Measurements from ENCODE around the gene KCNQ1. TPM values are rescaled to one million over a fixed set of nuclear protein-coding genes. Genes with fewer than 3 reads are reported as not detected.

Gene KCNQ1
- total and polyA plus RNA-seq, 2 donors (not counting 3 experiments of a cell fraction or from before 2014, with no cell fraction given) = 0.07 to 0.09 TPM

- H3K9me1 ChIP-seq (replicated peaks; ENCODE audit: control insufficient read depth, extremely low read depth, insufficient read depth, low read length) = no peaks in the 10 kb centered on the region
- no peak overlapping the region for H3K4me2 ChIP-seq (ENCODE audit: insufficient read depth, low read length)
- H3K79me2 ChIP-seq (ENCODE audit: control insufficient read depth, insufficient read depth, low read length) = no peaks in the 10 kb centered on the region
- no peaks in the 10 kb centered on the region for H3K9me3 ChIP-seq (replicated peaks; ENCODE audit: control insufficient read depth, insufficient read depth, low read length)
- no peaks in the 10 kb centered on the region for H4K20me1 ChIP-seq (replicated peaks; ENCODE audit: control insufficient read depth, extremely low read depth, insufficient read depth, low read length)
- H3K36me3 ChIP-seq (ENCODE audit: control insufficient read depth in 2 of 2, extremely low read depth in 1 of 2, insufficient read depth in 2 of 2, low read length in 2 of 2) = no peaks in the 10 kb centered on the region
- H3K27me3 ChIP-seq (ENCODE audit: control insufficient read depth in 2 of 2, insufficient read depth in 2 of 2, low read length in 2 of 2) = peaks cover 1 to 14% of the 10 kb centered on the region in 2 experiments
- FAIRE-seq (no peak), DNase-seq (ENCODE audit: low read depth, low spot score) (no peak)
- dilution Hi-C loops (cut with MboI; ENCODE audit: extremely low pct_ligation_motif_present, low sequenced_read_pairs) (no loop called here), intact Hi-C loops (cut with micrococcal nuclease) (loop anchor here (1.0 to 10.0 kb wide), 6 partner anchors 113 to 583 kb away; partner anchors contain the start of genes C11orf21 and TSPAN32)
- TF ChIP-seq JUN (IDR thresholded peaks at IDR 0.05; ENCODE audit: borderline replicate concordance, insufficient read depth, insufficient read length, low read depth) = no peak
- no peak for TF ChIP-seq MAX (IDR thresholded peaks at IDR 0.05; ENCODE audit: insufficient read depth, insufficient read length)
- no peak for TF ChIP-seq POLR2A (IDR thresholded peaks at IDR 0.05; ENCODE audit: low read depth, low read length)
- no peak for TF ChIP-seq MYC (IDR thresholded peaks at IDR 0.05; ENCODE audit: low read depth, low read length)
- no peak for TF ChIP-seq GATA2 (IDR thresholded peaks at IDR 0.05; ENCODE audit: insufficient read depth, insufficient read length, low read depth, low read length)
- no peak for TF ChIP-seq EZH2 (IDR thresholded peaks at IDR 0.05; ENCODE audit: borderline replicate concordance, low read depth, low read length, severe bottlenecking)
- TF ChIP-seq POLR2AphosphoS5 (IDR thresholded peaks at IDR 0.05; ENCODE audit: insufficient read depth, low read depth, low read length) = no peak
- no peak for TF ChIP-seq FOS (IDR thresholded peaks at IDR 0.05; ENCODE audit: borderline replicate concordance, insufficient read depth, low read length)
- no peak for TF ChIP-seq CTCF (IDR thresholded peaks at IDR 0.05; ENCODE audit: extremely low read depth in 1 of 2, insufficient read depth in 1 of 2, low read depth in 1 of 2, low read length in 2 of 2)
- H3K27ac ChIP-seq (ENCODE audit: insufficient read depth, low read depth, low read length) = no peak overlapping the region
- no peak overlapping the region for H3K4me3 ChIP-seq (replicated peaks in 1 of 3; ENCODE audit: insufficient read depth in 1 of 3, low read depth in 1 of 3, low read length in 3 of 3)
- H2AFZ ChIP-seq (ENCODE audit: low read depth, low read length) = no peak overlapping the region
- ChIA-PET CTCF (interaction anchor here (0.7 to 16.2 kb wide), 17 partner anchors 9 to 464 kb away, joined by 3 to 711 read pairs (median 3); partner anchors contain the start of gene PHLDA2), POLR2A (interaction anchor here (1.3 kb wide), 1 partner anchor 355 kb away, joined by 4 read pairs; no protein-coding TSS in a partner anchor)
- BruUV-seq (replicated peaks) = no TSS peak
- peaks cover 19% of the 10 kb centered on the region for H3K4me1 ChIP-seq (ENCODE audit: control insufficient read depth, extremely low read depth, insufficient read depth, low read length)
- no peak overlapping the region for H3K9ac ChIP-seq (replicated peaks; ENCODE audit: extremely low read depth, insufficient read depth, low read length)
These were observed 442.8 kb downstream of the KCNQ1 start for GRCh38 chr11:2887515-2888195.
